ENCODE data around the gene MEX3B. TPM values are rescaled to one million over a fixed set of nuclear protein-coding genes. Genes with fewer than 3 reads are reported as not detected.

MEX3B gene
- total and polyA plus RNA-seq, 9 of the 15 experiments (the other 6 are each of a cell fraction or from before 2014, with no cell fraction given): 0.94 to 12.8 (median 3.6) TPM

DNA sequence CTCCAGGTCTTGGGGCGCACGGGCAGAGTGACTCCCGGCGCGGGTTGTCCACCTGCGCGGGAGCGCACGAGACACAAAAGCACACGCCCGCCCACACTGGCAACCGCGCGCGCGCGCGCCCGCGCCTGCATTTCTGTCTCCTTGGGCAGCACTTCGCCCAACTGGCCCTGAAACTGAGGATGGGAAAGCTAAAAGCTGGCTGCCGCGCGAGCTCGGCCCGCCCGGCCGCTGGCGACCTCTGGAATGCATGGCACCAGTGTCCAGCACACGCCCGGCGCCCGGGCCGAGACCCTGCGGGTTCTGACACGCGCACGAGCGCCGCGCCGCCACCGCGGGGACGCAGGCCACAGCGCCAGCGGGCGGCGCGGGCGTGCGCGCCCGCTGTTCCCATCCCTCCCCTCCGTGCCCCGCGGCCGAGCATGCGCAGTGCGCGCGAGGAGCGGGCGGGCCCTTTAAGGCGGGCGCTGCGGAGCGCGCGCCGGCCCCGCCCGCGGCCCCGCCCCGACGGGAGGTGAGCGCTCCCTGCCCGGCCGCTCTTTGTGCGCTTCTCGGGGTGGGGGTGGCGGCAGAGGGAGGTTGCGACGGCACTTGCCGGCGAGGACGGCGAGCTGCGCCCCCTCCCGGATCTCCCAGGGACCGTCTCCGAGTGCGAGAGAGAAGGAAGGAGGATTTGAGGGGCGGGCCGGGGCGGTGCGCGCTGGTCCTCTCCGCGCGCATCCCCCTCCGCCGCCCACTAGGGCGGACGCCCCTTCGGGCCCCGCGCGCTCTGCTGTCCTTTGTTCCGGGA, 1.0 kb upstream of the MEX3B start (continued):
- TF ChIP-seq TAF15 (IDR thresholded peaks at IDR 0.05; ENCODE audit: low read depth, low read length) (no peak), PTRF (tag; IDR thresholded peaks at IDR 0.05) (no peak), ZBTB9 (CRISPR knock-in tag; IDR thresholded peaks at IDR 0.05) (peak; percentile 22; the same call in 1 of the 2 replicates), RBFOX2 (IDR thresholded peaks at IDR 0.05; ENCODE audit: low read depth, low read length) (peak; percentile 88), TAF1 (IDR thresholded peaks at IDR 0.05; ENCODE audit: control insufficient read depth, extremely low read depth, insufficient read depth, low read length, severe bottlenecking) (peak; percentile 50), KAT7 (CRISPR knock-in tag; IDR thresholded peaks at IDR 0.05; ENCODE audit: borderline replicate concordance) (peak; percentile 91; the same call in 1 of the 2 replicates), NFXL1 (CRISPR knock-in tag; IDR thresholded peaks at IDR 0.05) (no peak), SRSF9 (IDR thresholded peaks at IDR 0.05; ENCODE audit: borderline replicate concordance, low read depth, low read length) (no peak), NCOA6 (IDR thresholded peaks at IDR 0.05) (peak; percentile 94), NFYB (IDR thresholded peaks at IDR 0.05; ENCODE audit: extremely low read depth, insufficient read length) (no peak), PML (IDR thresholded peaks at IDR 0.05; ENCODE audit: low read length) (no peak)
- TF ChIP-seq, protein P1, sequence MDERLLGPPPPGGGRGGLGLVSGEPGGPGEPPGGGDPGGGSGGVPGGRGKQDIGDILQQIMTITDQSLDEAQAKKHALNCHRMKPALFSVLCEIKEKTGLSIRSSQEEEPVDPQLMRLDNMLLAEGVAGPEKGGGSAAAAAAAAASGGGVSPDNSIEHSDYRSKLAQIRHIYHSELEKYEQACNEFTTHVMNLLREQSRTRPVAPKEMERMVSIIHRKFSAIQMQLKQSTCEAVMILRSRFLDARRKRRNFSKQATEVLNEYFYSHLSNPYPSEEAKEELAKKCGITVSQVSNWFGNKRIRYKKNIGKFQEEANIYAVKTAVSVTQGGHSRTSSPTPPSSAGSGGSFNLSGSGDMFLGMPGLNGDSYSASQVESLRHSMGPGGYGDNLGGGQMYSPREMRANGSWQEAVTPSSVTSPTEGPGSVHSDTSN (CRISPR knock-in tag; IDR thresholded peaks at IDR 0.05; ENCODE audit: low read depth): no peak
- TF ChIP-seq, protein P1 (tag; conservative IDR thresholded peaks at IDR 0.05; ENCODE audit: low read depth): no peak
- TF ChIP-seq, protein P2, sequence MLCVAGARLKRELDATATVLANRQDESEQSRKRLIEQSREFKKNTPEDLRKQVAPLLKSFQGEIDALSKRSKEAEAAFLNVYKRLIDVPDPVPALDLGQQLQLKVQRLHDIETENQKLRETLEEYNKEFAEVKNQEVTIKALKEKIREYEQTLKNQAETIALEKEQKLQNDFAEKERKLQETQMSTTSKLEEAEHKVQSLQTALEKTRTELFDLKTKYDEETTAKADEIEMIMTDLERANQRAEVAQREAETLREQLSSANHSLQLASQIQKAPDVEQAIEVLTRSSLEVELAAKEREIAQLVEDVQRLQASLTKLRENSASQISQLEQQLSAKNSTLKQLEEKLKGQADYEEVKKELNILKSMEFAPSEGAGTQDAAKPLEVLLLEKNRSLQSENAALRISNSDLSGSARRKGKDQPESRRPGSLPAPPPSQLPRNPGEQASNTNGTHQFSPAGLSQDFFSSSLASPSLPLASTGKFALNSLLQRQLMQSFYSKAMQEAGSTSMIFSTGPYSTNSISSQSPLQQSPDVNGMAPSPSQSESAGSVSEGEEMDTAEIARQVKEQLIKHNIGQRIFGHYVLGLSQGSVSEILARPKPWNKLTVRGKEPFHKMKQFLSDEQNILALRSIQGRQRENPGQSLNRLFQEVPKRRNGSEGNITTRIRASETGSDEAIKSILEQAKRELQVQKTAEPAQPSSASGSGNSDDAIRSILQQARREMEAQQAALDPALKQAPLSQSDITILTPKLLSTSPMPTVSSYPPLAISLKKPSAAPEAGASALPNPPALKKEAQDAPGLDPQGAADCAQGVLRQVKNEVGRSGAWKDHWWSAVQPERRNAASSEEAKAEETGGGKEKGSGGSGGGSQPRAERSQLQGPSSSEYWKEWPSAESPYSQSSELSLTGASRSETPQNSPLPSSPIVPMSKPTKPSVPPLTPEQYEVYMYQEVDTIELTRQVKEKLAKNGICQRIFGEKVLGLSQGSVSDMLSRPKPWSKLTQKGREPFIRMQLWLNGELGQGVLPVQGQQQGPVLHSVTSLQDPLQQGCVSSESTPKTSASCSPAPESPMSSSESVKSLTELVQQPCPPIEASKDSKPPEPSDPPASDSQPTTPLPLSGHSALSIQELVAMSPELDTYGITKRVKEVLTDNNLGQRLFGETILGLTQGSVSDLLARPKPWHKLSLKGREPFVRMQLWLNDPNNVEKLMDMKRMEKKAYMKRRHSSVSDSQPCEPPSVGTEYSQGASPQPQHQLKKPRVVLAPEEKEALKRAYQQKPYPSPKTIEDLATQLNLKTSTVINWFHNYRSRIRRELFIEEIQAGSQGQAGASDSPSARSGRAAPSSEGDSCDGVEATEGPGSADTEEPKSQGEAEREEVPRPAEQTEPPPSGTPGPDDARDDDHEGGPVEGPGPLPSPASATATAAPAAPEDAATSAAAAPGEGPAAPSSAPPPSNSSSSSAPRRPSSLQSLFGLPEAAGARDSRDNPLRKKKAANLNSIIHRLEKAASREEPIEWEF (CRISPR knock-in tag; IDR thresholded peaks at IDR 0.05): no peak
- TF ChIP-seq, protein P3, sequence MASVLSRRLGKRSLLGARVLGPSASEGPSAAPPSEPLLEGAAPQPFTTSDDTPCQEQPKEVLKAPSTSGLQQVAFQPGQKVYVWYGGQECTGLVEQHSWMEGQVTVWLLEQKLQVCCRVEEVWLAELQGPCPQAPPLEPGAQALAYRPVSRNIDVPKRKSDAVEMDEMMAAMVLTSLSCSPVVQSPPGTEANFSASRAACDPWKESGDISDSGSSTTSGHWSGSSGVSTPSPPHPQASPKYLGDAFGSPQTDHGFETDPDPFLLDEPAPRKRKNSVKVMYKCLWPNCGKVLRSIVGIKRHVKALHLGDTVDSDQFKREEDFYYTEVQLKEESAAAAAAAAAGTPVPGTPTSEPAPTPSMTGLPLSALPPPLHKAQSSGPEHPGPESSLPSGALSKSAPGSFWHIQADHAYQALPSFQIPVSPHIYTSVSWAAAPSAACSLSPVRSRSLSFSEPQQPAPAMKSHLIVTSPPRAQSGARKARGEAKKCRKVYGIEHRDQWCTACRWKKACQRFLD (CRISPR knock-in tag; IDR thresholded peaks at IDR 0.05): peak; percentile 81; the same call in 1 of the 2 replicates
